Upper lobe of right lung (tissue), 1 donor: ENCODE measurements around the gene CD7. TPM values are rescaled to one million over a fixed set of nuclear protein-coding genes. Genes with fewer than 3 reads are reported as not detected.

ENCODE experiments used
- ATAC-seq: fragments of 200-7000 bp; cut with Tn5 transposase; one replicate; pipeline ENCODE4 v1.9.1; 2020; ENCODE audit warnings: mild to moderate bottlenecking, moderate library complexity
- DNase-seq: peaks from one replicate; pipeline ENCODE4 v3.0.0-alpha.2; 2020
- H3K27ac ChIP-seq: fragments of 200-600 bp; one replicate; pipeline ENCODE4 v1.8.0; 2022
- H3K27me3 ChIP-seq: fragments of 200-600 bp; one replicate; pipeline ENCODE4 v1.8.0; 2022; ENCODE audit warnings: mild to moderate bottlenecking
- H3K36me3 ChIP-seq: fragments of 200-600 bp; one replicate; pipeline ENCODE4 v1.8.0; 2022
- H3K4me1 ChIP-seq: fragments of 200-600 bp; one replicate; pipeline ENCODE4 v1.8.0; 2022
- H3K4me3 ChIP-seq: fragments of 200-600 bp; one replicate; pipeline ENCODE4 v1.8.0; 2022; ENCODE audit warnings: mild to moderate bottlenecking
- H3K9me3 ChIP-seq: fragments of 200-600 bp; one replicate; pipeline ENCODE4 v1.8.0; 2022
- intact Hi-C: fragments of 100-400 bp; cut with DNase I; formaldehyde crosslinking; loops from one replicate; pipeline ENCODE4 v1.11.0; 2022
- total RNA-seq: library from RNA; stranded (reverse); fragmentation: NEBNext Ultra II Directional; extraction: Animal tissue kit (Norgen Biotek cat#: 25700); gene quantifications from one replicate; pipeline ENCODE4 v1.2.1, GENCODE V29; 2021
- TF ChIP-seq, protein P1 (sequence below): fragments of 200-600 bp; IDR thresholded peaks from one replicate; pipeline ENCODE4 v1.8.0; 2022; ENCODE audit warnings: antibody characterized with exemption
- donor health status: DM: no; HTN: yes; CAD: no; lungs with severe emphysema.

Gene CD7
- total RNA-seq, 1 donor from 2014 or later = 7.2 TPM

DNA sequence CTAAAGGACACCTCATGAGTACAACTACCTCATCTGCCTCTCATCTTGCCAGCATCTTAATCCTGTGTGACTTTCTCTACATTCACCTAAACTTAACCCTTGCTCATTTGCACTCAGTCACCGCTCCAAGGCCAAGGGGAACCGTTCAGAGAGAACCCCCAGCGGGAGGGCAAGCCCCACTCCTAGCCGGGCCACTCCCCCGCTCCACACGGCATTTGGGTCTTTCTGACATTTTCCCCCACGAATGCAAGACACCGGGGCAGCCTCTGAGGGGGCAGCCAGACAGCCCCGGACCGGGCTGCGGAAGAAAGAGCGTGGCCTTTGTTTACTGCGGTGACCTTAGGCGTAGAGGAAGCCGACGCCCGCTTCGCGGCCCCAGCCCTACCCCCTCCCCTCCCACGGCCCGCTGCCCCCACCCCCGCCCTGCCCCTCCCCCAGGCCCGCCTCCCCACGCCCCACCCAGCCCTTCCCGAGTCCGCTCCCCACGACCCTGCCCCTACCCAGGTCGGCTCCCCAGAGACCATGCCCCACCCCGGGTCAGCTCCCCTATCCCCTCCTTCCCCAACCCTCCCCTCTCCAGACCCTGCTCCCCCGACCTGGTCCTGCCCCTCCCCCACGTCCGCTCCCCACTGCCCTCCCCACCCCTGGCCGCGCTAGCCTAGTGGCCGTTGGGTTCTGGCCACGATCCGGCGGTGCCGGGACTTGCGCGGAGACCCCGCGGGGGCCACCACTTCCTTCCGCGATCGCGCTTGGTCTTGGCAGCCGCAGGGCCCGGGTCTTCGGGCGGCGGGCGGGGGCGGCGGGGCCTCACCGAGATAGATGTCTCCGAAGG lies 44.7 kb downstream of the CD7 start:
- peak overlapping the region; percentile 97 for H3K27ac ChIP-seq
- TF ChIP-seq, protein P1, sequence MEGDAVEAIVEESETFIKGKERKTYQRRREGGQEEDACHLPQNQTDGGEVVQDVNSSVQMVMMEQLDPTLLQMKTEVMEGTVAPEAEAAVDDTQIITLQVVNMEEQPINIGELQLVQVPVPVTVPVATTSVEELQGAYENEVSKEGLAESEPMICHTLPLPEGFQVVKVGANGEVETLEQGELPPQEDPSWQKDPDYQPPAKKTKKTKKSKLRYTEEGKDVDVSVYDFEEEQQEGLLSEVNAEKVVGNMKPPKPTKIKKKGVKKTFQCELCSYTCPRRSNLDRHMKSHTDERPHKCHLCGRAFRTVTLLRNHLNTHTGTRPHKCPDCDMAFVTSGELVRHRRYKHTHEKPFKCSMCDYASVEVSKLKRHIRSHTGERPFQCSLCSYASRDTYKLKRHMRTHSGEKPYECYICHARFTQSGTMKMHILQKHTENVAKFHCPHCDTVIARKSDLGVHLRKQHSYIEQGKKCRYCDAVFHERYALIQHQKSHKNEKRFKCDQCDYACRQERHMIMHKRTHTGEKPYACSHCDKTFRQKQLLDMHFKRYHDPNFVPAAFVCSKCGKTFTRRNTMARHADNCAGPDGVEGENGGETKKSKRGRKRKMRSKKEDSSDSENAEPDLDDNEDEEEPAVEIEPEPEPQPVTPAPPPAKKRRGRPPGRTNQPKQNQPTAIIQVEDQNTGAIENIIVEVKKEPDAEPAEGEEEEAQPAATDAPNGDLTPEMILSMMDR = no peak
- DNase-seq (peak; percentile 81), ATAC-seq (peak; percentile 43)
- intact Hi-C loops = no loop called here
- no peaks in the 10 kb centered on the region for H3K27me3 ChIP-seq
- peaks cover 38% of the 10 kb centered on the region for H3K36me3 ChIP-seq
- H3K9me3 ChIP-seq = no peaks in the 10 kb centered on the region
- peak overlapping the region; percentile 83 for H3K4me3 ChIP-seq
- H3K4me1 ChIP-seq = peaks cover 52% of the 10 kb centered on the region

DNA sequence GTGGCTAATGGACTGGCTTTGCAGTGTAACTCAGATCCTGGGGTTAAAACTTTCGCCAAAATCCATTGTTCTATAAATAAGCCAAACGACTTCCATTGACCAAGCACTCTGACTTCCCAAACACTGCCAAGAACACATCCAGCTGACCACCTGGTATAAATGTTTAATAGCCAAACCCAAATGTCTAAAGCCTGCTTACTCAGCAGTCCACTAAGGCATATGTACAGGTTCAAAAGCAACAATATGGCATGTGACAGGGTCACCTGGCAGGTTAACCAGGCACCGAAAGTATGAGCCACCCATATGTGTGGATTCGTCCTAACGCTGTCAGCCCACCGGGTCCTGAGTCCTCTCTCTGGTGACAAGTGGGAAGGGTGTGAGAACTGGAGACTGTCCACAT lies 46.0 kb downstream of the CD7 start:
- ATAC-seq (no peak), DNase-seq (no peak)
- Histone ChIP-seq H3K27me3 (no peaks in the 10 kb centered on the region), H3K4me1 (peaks cover 65% of the 10 kb centered on the region), H3K9me3 (no peaks in the 10 kb centered on the region), H3K27ac (no peak overlapping the region), H3K4me3 (peak overlapping the region; percentile 83), H3K36me3 (peaks cover 45% of the 10 kb centered on the region)
- intact Hi-C loops = no loop called here
- TF ChIP-seq, protein P1 = no peak

DNA sequence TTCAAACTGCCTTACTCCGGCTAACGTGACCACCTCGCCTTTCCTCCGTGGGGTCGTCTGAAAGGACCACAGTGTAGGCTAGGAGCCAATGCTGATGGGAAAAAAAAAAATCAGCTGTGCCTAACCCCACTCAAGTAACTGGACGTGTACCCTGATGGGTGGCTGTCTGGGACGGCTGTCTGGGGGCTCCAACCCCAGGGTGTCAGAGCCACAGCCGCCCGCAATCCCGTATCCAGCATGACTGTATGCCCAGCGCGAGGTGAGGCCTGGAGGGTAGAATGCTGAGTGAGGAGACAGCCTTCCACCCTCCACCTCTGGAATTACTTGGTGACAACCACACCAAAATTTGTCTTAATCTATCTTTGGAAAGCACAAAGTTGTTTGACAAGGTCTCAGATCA lies 46.8 kb downstream of the CD7 start:
- DNase-seq (peak; percentile 58), ATAC-seq (no peak)
- H3K4me1 ChIP-seq = peaks cover 72% of the 10 kb centered on the region
- TF ChIP-seq, protein P1 = no peak
- intact Hi-C loops = no loop called here
- peaks cover 52% of the 10 kb centered on the region for H3K36me3 ChIP-seq
- H3K27ac ChIP-seq = peak overlapping the region; percentile 2
- no peak overlapping the region for H3K4me3 ChIP-seq
- H3K27me3 ChIP-seq = no peaks in the 10 kb centered on the region
- no peaks in the 10 kb centered on the region for H3K9me3 ChIP-seq

DNA sequence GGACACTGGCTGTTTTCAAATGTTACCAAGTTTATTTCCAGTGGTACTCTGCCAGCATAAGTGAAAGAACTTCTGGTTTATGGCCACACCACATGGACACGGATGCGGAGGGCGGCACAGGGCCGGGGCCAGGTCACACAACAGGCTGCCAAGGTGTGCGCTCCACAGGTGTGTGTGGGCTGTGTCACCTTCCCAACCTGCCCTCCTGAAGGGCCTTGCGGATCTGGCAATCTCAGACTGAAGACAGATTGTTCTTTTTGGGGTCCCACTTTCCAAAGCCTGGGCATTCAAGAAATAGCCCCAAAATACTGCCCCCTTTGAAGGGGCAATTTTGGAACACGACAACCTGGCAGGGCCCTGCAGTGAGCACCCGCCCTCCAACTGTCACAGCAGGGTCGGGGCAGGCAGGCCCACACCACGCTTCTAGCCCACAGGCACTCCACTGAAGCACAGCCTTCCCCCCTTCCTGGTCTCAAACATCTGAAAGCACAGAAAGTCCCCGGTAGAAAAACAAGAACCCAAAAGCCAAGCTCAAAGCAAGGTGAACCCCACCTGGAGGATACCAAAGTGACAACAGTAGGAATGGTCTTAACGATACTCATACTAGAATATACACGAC lies 47.4 kb downstream of the CD7 start:
- Histone ChIP-seq H3K27me3 (no peaks in the 10 kb centered on the region), H3K4me1 (peaks cover 75% of the 10 kb centered on the region), H3K4me3 (no peak overlapping the region), H3K36me3 (peaks cover 59% of the 10 kb centered on the region), H3K9me3 (no peaks in the 10 kb centered on the region), H3K27ac (peak overlapping the region; percentile 2)
- DNase-seq (peak; percentile 55), ATAC-seq (no peak)
- intact Hi-C loops = no loop called here
- TF ChIP-seq, protein P1 = no peak

DNA sequence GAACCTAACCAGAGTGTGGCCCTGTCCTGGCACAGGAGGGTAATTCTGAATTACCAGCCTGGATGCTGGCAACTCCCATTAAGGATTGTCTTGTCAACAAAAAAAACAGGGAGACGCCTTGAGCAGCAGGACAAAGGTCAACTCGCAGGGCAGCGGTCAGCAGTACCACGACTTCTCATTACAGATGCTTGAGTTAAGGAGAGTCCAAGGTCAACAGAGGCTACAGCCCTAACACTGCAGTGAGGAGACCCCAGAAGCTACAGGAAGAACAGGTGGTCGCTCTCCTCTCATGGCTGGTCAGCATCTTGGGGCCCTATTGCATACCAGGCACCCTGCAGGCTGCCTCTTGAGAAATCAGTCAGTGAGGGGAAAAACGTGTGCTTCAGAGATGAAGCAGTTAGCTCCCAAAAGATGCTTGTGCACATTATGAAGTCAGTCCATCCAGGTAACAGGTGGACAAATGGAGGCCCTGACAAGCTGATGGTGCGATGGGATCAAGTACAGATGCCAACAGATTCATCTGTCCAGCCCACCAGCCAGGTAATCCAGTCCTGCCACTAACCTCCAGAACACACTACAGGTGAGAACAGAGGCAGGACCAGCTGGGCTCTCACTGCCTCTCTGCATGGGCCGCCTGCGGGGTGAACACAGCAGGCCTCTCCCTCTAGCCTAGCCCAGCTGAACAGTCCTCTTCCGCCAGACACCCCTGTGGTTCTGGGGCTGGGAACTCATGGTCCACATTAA lies 48.1 kb downstream of the CD7 start:
- Histone ChIP-seq H3K27ac (no peak overlapping the region), H3K4me3 (no peak overlapping the region), H3K36me3 (peaks cover 66% of the 10 kb centered on the region), H3K9me3 (no peaks in the 10 kb centered on the region), H3K27me3 (no peaks in the 10 kb centered on the region), H3K4me1 (peaks cover 75% of the 10 kb centered on the region)
- TF ChIP-seq, protein P1 = no peak
- intact Hi-C loops = no loop called here
- peak; percentile 52 for DNase-seq
- ATAC-seq = no peak
